Lower leg skin (tissue), 3 donors: ENCODE data around the gene APBB2.

Experiments used
- POLR2A ChIP-seq, 2 donors: fragments of 450-650 bp; IDR thresholded peaks; one replicate each; pipeline ENCODE4 v1.6.1; 2016 to 2017; ENCODE audit warnings: antibody characterized with exemption in 2 of 2, mild to moderate bottlenecking in 1 of 2, moderate library complexity in 1 of 2
- TF ChIP-seq, protein P1 (sequence below), 3 donors: fragments of 450-650 bp; IDR thresholded peaks; one replicate each; pipeline ENCODE4 v1.5.1; 2016; ENCODE audit warnings: antibody characterized with exemption in 3 of 3, mild to moderate bottlenecking in 3 of 3, moderate library complexity in 2 of 3

DNA sequence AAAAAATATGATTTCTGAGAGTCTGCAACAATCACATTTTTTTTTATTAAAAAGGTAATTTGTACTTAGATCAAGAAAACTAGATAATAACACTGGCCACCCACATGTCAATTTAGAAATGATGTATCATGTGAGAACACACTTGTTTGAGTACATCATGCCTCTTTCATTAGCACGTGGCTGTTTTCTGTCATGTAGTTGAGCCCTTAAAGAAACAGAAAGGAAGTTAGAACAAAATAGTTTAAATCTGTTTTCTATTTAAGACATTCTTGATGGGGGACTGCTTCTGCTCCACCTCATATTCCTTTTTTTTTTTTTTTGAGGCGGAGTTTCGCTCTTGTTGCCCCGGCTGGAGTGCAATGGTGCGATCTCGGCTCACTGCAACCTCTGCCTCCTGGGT, 257.1 kb downstream of the APBB2 start:
- TF ChIP-seq, protein P1, sequence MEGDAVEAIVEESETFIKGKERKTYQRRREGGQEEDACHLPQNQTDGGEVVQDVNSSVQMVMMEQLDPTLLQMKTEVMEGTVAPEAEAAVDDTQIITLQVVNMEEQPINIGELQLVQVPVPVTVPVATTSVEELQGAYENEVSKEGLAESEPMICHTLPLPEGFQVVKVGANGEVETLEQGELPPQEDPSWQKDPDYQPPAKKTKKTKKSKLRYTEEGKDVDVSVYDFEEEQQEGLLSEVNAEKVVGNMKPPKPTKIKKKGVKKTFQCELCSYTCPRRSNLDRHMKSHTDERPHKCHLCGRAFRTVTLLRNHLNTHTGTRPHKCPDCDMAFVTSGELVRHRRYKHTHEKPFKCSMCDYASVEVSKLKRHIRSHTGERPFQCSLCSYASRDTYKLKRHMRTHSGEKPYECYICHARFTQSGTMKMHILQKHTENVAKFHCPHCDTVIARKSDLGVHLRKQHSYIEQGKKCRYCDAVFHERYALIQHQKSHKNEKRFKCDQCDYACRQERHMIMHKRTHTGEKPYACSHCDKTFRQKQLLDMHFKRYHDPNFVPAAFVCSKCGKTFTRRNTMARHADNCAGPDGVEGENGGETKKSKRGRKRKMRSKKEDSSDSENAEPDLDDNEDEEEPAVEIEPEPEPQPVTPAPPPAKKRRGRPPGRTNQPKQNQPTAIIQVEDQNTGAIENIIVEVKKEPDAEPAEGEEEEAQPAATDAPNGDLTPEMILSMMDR (IDR thresholded peaks at IDR 0.05): no peak
- no peak for TF ChIP-seq POLR2A (IDR thresholded peaks at IDR 0.05)
